ENCODE data around the gene SIGLEC6.
A peak's percentile ranks its signal among the peaks of the same experiment; 100 is the strongest.

The SIGLEC6 gene

DNA sequence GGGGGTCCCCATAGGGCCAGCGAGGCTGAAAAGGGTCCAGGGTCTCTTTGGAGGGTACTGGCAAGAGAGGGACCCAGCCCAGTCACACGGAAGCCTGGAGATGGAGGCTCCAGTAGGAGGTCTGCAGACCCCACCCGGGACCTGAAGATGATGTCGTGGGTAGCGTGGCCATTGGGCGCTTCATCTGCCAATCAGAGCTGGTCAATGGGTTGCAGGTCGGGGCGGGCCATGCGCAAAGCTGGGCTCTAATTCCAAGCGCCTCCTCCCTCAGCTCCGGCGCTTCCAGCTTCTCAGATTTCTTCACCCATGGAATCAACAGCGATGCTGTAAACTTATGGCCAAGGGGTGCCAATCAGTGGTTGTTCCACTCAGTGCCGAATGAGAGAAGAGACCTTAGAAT, 40.8 kb downstream of the SIGLEC6 start:
- no peaks in the 10 kb centered on the region for H3K4me1 ChIP-seq (ENCODE audit: control insufficient read depth, insufficient read depth, low read length)
- peaks cover 54% of the 10 kb centered on the region for H3K27me3 ChIP-seq (ENCODE audit: control insufficient read depth, insufficient read depth, low read length)
- H3K36me3 ChIP-seq (ENCODE audit: control insufficient read depth, insufficient read depth, low read length) = no peaks in the 10 kb centered on the region
- H3K9me3 ChIP-seq (ENCODE audit: control insufficient read depth, insufficient read depth, low read depth, low read length) = no peaks in the 10 kb centered on the region
- no peak overlapping the region for H3K9ac ChIP-seq (ENCODE audit: low read length)
- H3K27ac ChIP-seq (ENCODE audit: low read depth, low read length) = no peak overlapping the region
- H3K4me3 ChIP-seq (ENCODE audit: low read depth, low read length) = peak overlapping the region; percentile 33

DNA sequence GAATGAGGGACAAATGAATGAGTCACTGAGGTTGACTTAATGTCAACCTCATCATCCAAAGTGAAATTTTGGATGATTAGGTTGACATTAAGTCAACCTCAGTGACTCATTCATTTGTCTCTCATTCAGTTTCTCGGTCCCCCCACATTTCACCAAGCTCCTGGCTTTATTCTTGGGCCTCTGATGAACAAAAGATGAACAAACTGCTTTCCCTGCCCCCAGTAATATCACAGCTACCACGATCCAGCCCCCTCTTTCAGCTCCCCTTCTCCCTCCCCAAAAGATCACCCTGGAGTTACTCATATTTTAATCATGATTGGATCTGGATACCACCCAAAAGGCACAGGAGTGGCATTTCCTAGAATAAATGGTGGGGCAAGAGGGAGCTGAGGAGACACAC, 42.4 kb downstream of the SIGLEC6 start:
- Histone ChIP-seq H3K36me3 (ENCODE audit: control insufficient read depth, insufficient read depth, low read length) (no peaks in the 10 kb centered on the region), H3K27me3 (ENCODE audit: control insufficient read depth, insufficient read depth, low read length) (peaks cover 62% of the 10 kb centered on the region), H3K4me1 (ENCODE audit: control insufficient read depth, insufficient read depth, low read length) (no peaks in the 10 kb centered on the region), H3K9ac (ENCODE audit: low read length) (no peak overlapping the region), H3K27ac (ENCODE audit: low read depth, low read length) (no peak overlapping the region), H3K4me3 (ENCODE audit: low read depth, low read length) (no peak overlapping the region), H3K9me3 (ENCODE audit: control insufficient read depth, insufficient read depth, low read depth, low read length) (no peaks in the 10 kb centered on the region)

DNA sequence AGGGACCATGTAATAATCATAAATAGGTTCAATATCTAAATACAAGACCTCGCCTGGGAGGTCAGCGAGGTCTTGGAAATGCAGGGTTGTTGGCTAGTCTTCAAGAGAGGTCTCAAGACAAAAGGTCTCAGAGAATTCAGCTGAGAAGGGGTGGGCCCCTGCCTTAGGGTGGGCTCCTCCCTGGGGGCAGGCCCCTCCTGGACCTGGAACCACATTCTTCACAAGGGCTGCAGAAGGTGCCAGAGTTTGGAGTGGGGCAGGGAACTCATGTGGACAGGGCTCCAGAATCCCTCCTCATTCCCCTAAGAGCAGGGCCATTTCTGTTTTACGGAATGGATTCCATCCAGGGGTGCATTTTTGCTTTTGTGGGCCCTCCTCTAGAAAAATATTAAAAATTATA, 43.0 kb downstream of the SIGLEC6 start:
- no peaks in the 10 kb centered on the region for H3K36me3 ChIP-seq (ENCODE audit: control insufficient read depth, insufficient read depth, low read length)
- no peak overlapping the region for H3K9ac ChIP-seq (ENCODE audit: low read length)

DNA sequence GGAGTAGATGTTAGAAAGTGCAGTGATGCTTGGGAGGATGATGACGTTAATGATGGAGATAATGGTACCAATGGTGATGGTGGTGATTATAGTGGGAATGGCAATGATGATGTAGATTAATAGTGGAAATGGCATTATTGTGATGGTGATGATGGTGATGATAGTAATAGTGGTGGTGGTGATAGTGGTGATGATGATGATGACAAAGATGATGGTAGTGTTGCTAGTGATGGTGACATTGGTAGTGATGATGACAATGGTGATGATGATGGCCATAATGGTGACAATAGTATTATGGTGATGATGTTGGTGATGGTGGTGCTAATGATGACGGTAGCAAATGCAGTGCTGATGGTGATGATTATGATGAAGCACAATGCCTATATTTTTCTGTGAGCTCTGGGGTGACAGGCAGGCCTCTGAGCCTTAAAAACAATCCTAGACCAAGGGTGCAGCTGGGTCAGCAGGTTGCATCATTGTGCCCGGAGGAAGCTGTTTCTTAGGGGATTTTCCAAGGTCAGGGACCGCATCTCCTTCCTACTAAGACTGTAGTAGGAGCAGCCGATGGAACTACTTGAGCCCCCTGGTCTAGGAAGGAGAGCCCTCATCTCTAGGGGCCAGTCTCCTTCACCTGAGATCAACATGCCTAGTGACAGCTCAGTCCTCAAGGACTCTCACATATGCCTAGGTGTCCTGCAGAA, 45.4 kb downstream of the SIGLEC6 start:
- Histone ChIP-seq H3K9me3 (ENCODE audit: control insufficient read depth, insufficient read depth, low read depth, low read length) (no peaks in the 10 kb centered on the region), H3K36me3 (ENCODE audit: control insufficient read depth, insufficient read depth, low read length) (no peaks in the 10 kb centered on the region)

More for the DNA sequence above, 43.0 kb downstream of the SIGLEC6 start:
- Histone ChIP-seq H3K9me3 (ENCODE audit: control insufficient read depth, insufficient read depth, low read depth, low read length) (no peaks in the 10 kb centered on the region), H3K27ac (ENCODE audit: low read depth, low read length) (no peak overlapping the region), H3K27me3 (ENCODE audit: control insufficient read depth, insufficient read depth, low read length) (peaks cover 63% of the 10 kb centered on the region), H3K4me3 (ENCODE audit: low read depth, low read length) (no peak overlapping the region), H3K4me1 (ENCODE audit: control insufficient read depth, insufficient read depth, low read length) (no peaks in the 10 kb centered on the region)

DNA sequence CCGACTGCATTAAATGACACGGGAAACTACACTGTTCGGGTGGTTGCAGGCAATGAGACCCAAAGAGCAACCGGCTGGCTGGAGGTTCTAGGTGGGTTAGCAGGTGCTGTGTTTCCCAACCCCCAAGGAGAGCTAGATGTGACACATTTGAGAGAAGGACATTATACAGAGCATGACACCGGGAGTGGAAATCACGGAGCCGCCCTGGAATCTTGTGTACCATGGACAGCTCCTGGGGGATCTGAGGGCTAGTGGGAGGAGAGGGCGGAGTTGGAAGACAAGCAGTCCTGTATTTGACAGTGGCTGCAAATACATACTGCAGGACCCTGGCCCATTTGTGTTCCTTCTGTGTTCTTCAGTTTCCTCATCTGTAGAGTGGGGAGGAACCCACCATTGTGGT, 50.9 kb downstream of the SIGLEC6 start:
- H3K27me3 ChIP-seq (ENCODE audit: control insufficient read depth, insufficient read depth, low read length) = peaks cover 59% of the 10 kb centered on the region

More for the DNA sequence above, 45.4 kb downstream of the SIGLEC6 start:
- Histone ChIP-seq H3K27me3 (ENCODE audit: control insufficient read depth, insufficient read depth, low read length) (peaks cover 55% of the 10 kb centered on the region), H3K27ac (ENCODE audit: low read depth, low read length) (no peak overlapping the region), H3K4me3 (ENCODE audit: low read depth, low read length) (no peak overlapping the region), H3K4me1 (ENCODE audit: control insufficient read depth, insufficient read depth, low read length) (no peaks in the 10 kb centered on the region), H3K9ac (ENCODE audit: low read length) (no peak overlapping the region)

DNA sequence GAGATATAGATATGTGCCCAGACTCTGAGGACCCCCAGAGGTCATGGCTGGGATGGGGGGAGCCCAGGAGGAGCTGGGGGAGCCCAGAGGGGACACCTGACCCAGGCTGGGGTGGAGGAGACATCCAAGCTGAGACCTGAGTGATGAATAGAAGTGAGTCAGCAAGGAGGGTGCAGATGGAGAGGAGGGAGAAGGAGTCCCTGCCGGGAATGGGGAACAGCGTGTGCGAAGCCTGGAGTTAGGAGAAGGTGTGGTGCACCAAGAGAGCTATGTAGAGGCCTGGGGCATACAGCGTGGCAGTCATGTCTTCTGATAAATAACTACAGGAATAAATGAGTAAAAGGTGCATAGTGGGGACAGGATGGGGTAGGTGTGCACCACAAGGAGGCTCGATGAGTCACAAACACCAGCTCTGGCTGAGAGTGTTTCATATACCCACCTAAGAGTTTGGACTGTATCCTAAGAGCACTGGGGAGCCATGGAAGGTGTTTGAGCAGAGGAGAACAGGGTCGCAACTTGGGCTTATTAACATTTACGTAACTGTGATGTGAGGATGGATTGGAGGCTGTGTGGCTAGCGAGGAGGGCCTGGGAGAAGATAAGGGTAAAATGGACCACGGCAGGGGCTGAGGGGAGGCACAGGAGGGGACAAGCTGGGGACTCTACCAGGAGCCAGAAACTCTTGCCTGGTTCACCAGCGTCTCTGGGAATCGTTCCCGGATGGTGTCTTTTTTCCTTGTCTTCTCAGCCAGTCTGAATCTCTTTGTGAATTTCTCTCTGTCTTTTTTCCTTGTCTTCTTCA, 51.7 kb downstream of the SIGLEC6 start:
- H3K36me3 ChIP-seq (ENCODE audit: control insufficient read depth, insufficient read depth, low read length) = no peaks in the 10 kb centered on the region
- H3K4me3 ChIP-seq (ENCODE audit: low read depth, low read length) = no peak overlapping the region
- no peaks in the 10 kb centered on the region for H3K9me3 ChIP-seq (ENCODE audit: control insufficient read depth, insufficient read depth, low read depth, low read length)
- no peak overlapping the region for H3K27ac ChIP-seq (ENCODE audit: low read depth, low read length)
- H3K4me1 ChIP-seq (ENCODE audit: control insufficient read depth, insufficient read depth, low read length) = no peaks in the 10 kb centered on the region
- H3K9ac ChIP-seq (ENCODE audit: low read length) = no peak overlapping the region
- H3K27me3 ChIP-seq (ENCODE audit: control insufficient read depth, insufficient read depth, low read length) = peaks cover 59% of the 10 kb centered on the region

More for the DNA sequence above, 50.9 kb downstream of the SIGLEC6 start:
- Histone ChIP-seq H3K9me3 (ENCODE audit: control insufficient read depth, insufficient read depth, low read depth, low read length) (no peaks in the 10 kb centered on the region), H3K4me1 (ENCODE audit: control insufficient read depth, insufficient read depth, low read length) (no peaks in the 10 kb centered on the region), H3K4me3 (ENCODE audit: low read depth, low read length) (no peak overlapping the region), H3K27ac (ENCODE audit: low read depth, low read length) (no peak overlapping the region), H3K9ac (ENCODE audit: low read length) (no peak overlapping the region), H3K36me3 (ENCODE audit: control insufficient read depth, insufficient read depth, low read length) (no peaks in the 10 kb centered on the region)

DNA sequence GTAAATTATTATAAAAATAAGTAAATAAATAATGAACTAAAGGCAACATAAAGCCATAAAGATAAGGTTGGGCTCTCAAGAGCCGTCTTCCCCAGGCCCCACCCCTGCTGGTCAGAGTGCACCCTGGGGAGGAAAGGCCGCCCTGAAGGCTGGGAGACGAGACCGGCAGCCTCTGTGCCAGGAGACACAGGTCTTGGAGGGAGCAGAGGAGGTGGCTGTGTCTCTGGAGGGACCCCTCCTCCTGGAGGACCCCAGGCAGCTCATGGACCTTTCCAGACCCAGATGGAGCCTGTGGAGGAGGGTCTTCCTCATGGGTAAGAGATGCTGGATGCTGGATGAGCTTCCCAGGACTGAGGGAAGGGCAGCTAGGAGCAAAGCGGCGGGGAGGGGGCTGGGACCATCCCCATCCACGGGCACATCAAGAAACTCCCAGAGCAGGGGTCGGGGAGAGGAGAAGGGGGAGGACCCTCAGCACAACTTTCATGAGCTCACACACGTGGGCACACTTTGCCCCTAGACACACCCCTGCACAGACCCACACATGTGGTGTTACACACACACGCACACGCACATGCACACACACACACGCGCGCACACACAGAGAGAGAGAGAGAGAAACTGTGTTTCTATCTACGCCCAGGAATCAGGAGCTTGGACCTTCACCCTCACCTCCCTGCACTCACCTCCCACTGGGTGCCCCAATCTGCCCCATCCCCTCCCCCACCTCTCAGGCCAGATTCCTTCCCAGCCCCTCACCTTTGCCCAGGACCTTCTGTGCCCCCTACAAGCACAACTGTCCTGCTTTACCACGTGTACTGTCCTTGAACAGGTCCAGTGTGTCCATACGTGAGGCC, 52.9 kb downstream of the SIGLEC6 start, which contains the start of gene CEACAM18:
CEACAM18 (plus strand) TSS at position 159 of the 854 bp plus-strand sequence.
- no peaks in the 10 kb centered on the region for H3K36me3 ChIP-seq (ENCODE audit: control insufficient read depth, insufficient read depth, low read length)
- H3K4me1 ChIP-seq (ENCODE audit: control insufficient read depth, insufficient read depth, low read length) = no peaks in the 10 kb centered on the region
- H3K4me3 ChIP-seq (ENCODE audit: low read depth, low read length) = no peak within 1 kb of the TSS
- H3K9me3 ChIP-seq (ENCODE audit: control insufficient read depth, insufficient read depth, low read depth, low read length) = no peaks in the 10 kb centered on the region
- peaks cover 57% of the 10 kb centered on the region for H3K27me3 ChIP-seq (ENCODE audit: control insufficient read depth, insufficient read depth, low read length)
- H3K9ac ChIP-seq (ENCODE audit: low read length) = no peak within 1 kb of the TSS
- H3K27ac ChIP-seq (ENCODE audit: low read depth, low read length) = no peak within 1 kb of the TSS

DNA sequence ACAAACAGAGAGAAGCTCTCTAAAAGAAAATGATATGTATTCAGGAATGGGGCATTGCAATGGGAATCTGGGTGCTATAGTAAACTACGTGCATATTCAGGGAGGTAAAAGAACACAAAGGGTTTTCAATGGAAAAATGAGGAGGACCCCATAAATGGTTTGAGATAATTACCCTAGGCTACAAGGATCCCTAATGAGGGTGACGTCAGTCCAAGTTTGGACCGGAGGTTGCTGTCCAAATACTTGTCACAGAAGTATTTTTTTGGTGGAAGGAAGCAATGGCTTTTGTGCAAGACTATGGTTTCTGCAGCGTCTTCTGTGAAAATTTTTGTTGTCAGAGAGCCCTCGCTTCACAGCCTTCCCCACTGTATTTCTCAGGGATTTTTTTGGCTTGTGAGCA, 54.1 kb downstream of the SIGLEC6 start:
- Histone ChIP-seq H3K4me1 (ENCODE audit: control insufficient read depth, insufficient read depth, low read length) (no peaks in the 10 kb centered on the region), H3K9ac (ENCODE audit: low read length) (no peak overlapping the region), H3K27me3 (ENCODE audit: control insufficient read depth, insufficient read depth, low read length) (peaks cover 56% of the 10 kb centered on the region), H3K9me3 (ENCODE audit: control insufficient read depth, insufficient read depth, low read depth, low read length) (no peaks in the 10 kb centered on the region), H3K36me3 (ENCODE audit: control insufficient read depth, insufficient read depth, low read length) (no peaks in the 10 kb centered on the region), H3K4me3 (ENCODE audit: low read depth, low read length) (no peak overlapping the region), H3K27ac (ENCODE audit: low read depth, low read length) (no peak overlapping the region)

GRCh38 chr19:51476164-51476563, 55.3 kb downstream of the SIGLEC6 start:
- Histone ChIP-seq H3K36me3 (ENCODE audit: control insufficient read depth, insufficient read depth, low read length) (no peaks in the 10 kb centered on the region), H3K9ac (ENCODE audit: low read length) (no peak overlapping the region), H3K4me1 (ENCODE audit: control insufficient read depth, insufficient read depth, low read length) (no peaks in the 10 kb centered on the region), H3K27me3 (ENCODE audit: control insufficient read depth, insufficient read depth, low read length) (peaks cover 50% of the 10 kb centered on the region), H3K4me3 (ENCODE audit: low read depth, low read length) (no peak overlapping the region), H3K9me3 (ENCODE audit: control insufficient read depth, insufficient read depth, low read depth, low read length) (no peaks in the 10 kb centered on the region), H3K27ac (ENCODE audit: low read depth, low read length) (no peak overlapping the region)

DNA sequence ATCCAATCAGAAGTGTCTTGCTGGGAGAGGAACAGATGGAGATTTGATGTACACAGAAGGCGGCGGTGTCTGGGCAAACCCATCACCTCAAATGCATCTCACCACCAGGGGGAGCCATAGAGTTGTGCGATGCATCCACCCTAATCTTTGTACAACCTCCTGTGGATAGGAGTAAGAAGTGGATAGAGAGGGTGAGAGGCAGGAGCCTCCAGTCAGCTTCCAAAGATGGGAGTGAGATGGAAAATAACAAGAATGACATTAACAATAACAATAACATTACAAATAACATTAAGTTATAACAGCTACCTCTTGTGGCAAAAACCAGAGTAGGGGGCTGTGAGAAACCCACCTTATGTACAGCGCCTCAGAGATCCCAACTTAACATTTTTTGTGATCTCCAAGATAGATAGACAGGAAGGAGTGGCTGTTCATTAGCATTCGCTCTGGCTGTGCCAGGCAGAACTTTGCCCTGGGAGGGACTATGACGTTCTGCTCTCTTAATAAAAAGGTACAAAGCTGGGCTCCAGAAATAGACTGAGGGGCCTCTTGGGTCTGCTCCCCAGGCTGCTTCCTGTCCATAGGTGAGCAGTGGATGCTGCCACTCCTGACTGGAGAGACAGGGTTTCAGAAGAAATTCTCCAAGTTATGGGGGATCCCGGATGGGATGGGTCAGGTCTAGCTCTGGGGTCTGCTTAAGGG, 58.3 kb downstream of the SIGLEC6 start:
- H3K36me3 ChIP-seq (ENCODE audit: control insufficient read depth, insufficient read depth, low read length) = no peaks in the 10 kb centered on the region
- H3K27me3 ChIP-seq (ENCODE audit: control insufficient read depth, insufficient read depth, low read length) = peaks cover 41% of the 10 kb centered on the region
- no peak overlapping the region for H3K27ac ChIP-seq (ENCODE audit: low read depth, low read length)
- no peaks in the 10 kb centered on the region for H3K9me3 ChIP-seq (ENCODE audit: control insufficient read depth, insufficient read depth, low read depth, low read length)
- H3K4me1 ChIP-seq (ENCODE audit: control insufficient read depth, insufficient read depth, low read length) = no peaks in the 10 kb centered on the region
- no peak overlapping the region for H3K4me3 ChIP-seq (ENCODE audit: low read depth, low read length)
- H3K9ac ChIP-seq (ENCODE audit: low read length) = no peak overlapping the region

Data from HUES6 (cell line).